HCT116 (cell line): ENCODE results near the gene DNAJC18. TPM values are rescaled to one million over a fixed set of nuclear protein-coding genes. Genes with fewer than 3 reads are reported as not detected.

Source experiments
- ATAC-seq: fragments of 200-7000 bp; cut with Tn5 transposase; 2 replicates; pipeline ENCODE4 v1.9.1; 2020; ENCODE audit warnings: mild to moderate bottlenecking, moderate library complexity
- BruUV-seq: library from RNA; stranded (reverse); fragments of 400-500 nt; replicated peaks from 2 replicates; lab custom pipeline; 2021; lab: Mats Ljungman, UMichigan
- CTCF ChIA-PET: fragments of 300-600 bp; sonication (Branson Sonifier 250); formaldehyde crosslinking; loops from one replicate; lab custom pipeline; 2021; ENCODE audit warnings: antibody characterized with exemption; lab: Charles Lee
- POLR2A ChIA-PET: fragments of 300-600, 350-600 bp; sonication (Branson Sonifier 250); formaldehyde crosslinking; loops from one replicate; lab custom pipeline; 2021; ENCODE audit warnings: antibody characterized with exemption; lab: Charles Lee
- RAD21 ChIA-PET, 2 experiments: fragments of 300-600 bp; sonication (Branson Sonifier 250); formaldehyde crosslinking; loops; one replicate each; lab custom pipeline; 2023; ENCODE audit warnings: low total read pairs in 2 of 2; ENCODE audit not compliant: uncharacterized antibody in 2 of 2, unreplicated experiment in 2 of 2, low non-redundant PET in 1 of 2; lab: Charles Lee
- DNase-seq: peaks from one replicate; pipeline ENCODE4 v3.0.0-alpha.2; 2010; ENCODE audit warnings: low read depth, low spot score
- H2AFZ ChIP-seq: fragments of 200-600 bp; shearing (Covaris generic), sonication (generic); 2 replicates; pipeline ENCODE4 v1.6.1; 2017; ENCODE audit warnings: low read depth, mixed run types, mixed read lengths, antibody characterized with exemption, low read length; ENCODE audit not compliant: poor library complexity, severe bottlenecking
- H3K27ac ChIP-seq: 2 replicates; pipeline ENCODE4 v1.5.1; 2012; ENCODE audit warnings: low read depth, low read length
- H3K27me3 ChIP-seq: fragments of 200-600 bp; sonication (generic); 2 replicates; pipeline ENCODE4 v1.6.1; 2016; ENCODE audit warnings: mixed run types, low read length, mixed read lengths; ENCODE audit not compliant: insufficient read depth
- H3K36me3 ChIP-seq, 2 experiments: fragments of 200-500 bp in 1 of 2; fragments of 200-600 bp in 1 of 2; sonication (Bioruptor generic) in 1 of 2; sonication (generic) in 1 of 2; 2 replicates each; pipeline versions ENCODE4 v1.5.1 to v1.6.1; 2014 to 2016; ENCODE audit warnings: low read length in 2 of 2, inconsistent platforms in 1 of 2, mixed read lengths in 1 of 2, mixed run types in 1 of 2; ENCODE audit not compliant: insufficient read depth in 2 of 2, control insufficient read depth in 1 of 2
- H3K4me1 ChIP-seq, 2 experiments: fragments of 200-600 bp in 1 of 2; sonication (generic) in 1 of 2; 2 replicates each; pipeline versions ENCODE4 v1.5.1 to v1.6.1; 2012 to 2017; ENCODE audit warnings: low read length in 2 of 2, inconsistent platforms in 1 of 2, mild to moderate bottlenecking in 1 of 2, mixed read lengths in 1 of 2, mixed run types in 1 of 2, moderate library complexity in 1 of 2; ENCODE audit not compliant: insufficient read depth in 2 of 2, control insufficient read depth in 1 of 2
- H3K4me2 ChIP-seq: fragments of 200-600 bp; sonication (generic); 2 replicates; pipeline ENCODE4 v1.6.1; 2017; ENCODE audit warnings: mixed run types, low read length, mixed read lengths
- H3K4me3 ChIP-seq, 2 experiments: fragments of 200-600 bp in 1 of 2; sonication (generic) in 1 of 2; replicated peaks in 1 of 2; 2 replicates each; pipeline ENCODE4 v1.5.1; 2011 to 2016; ENCODE audit warnings: low read length in 2 of 2, control low read depth in 1 of 2, low read depth in 1 of 2, mild to moderate bottlenecking in 1 of 2, mixed read lengths in 1 of 2, mixed run types in 1 of 2
- H3K79me2 ChIP-seq: fragments of 200-600 bp; sonication (generic); 2 replicates; pipeline ENCODE4 v1.6.1; 2017; ENCODE audit warnings: mild to moderate bottlenecking, mixed run types, low read length, moderate library complexity, mixed read lengths; ENCODE audit not compliant: insufficient read depth
- H3K9ac ChIP-seq: fragments of 200-600 bp; sonication (generic); 2 replicates; pipeline ENCODE4 v1.6.1; 2016; ENCODE audit warnings: low read length, mixed read lengths
- H3K9me2 ChIP-seq: fragments of 200-600 bp; sonication (generic), shearing (Covaris generic); 2 replicates; pipeline ENCODE4 v1.6.1; 2017; ENCODE audit warnings: mixed run types, mild to moderate bottlenecking, moderate library complexity; ENCODE audit not compliant: insufficient read depth
- H3K9me3 ChIP-seq, 2 experiments: fragments of 200-500 bp in 1 of 2; fragments of 200-600 bp in 1 of 2; sonication (Bioruptor generic) in 1 of 2; sonication (generic) in 1 of 2; 2 replicates each; pipeline ENCODE4 v1.6.1; 2014 to 2017; ENCODE audit warnings: low read length in 2 of 2, mixed read lengths in 2 of 2, inconsistent platforms in 1 of 2, low read depth in 1 of 2, mild to moderate bottlenecking in 1 of 2, mixed run types in 1 of 2, moderate library complexity in 1 of 2; ENCODE audit not compliant: control insufficient read depth in 1 of 2, insufficient read depth in 1 of 2
- H4K20me1 ChIP-seq: fragments of 200-600 bp; sonication (generic), shearing (Covaris generic); 2 replicates; pipeline ENCODE4 v1.6.1; 2017; ENCODE audit warnings: mixed run types, mild to moderate bottlenecking, moderate library complexity; ENCODE audit not compliant: insufficient read depth
- CEBPB ChIP-seq: IDR thresholded peaks from 2 replicates; pipeline ENCODE4 v1.6.1; 2012; ENCODE audit warnings: low read depth
- CTCF ChIP-seq, 3 experiments: fragments of 200-600 bp in 1 of 3; sonication (generic) in 1 of 3; IDR thresholded peaks in 2 of 3; conservative IDR thresholded peaks in 1 of 3; 2 replicates each; pipeline ENCODE4 v1.5.1; 2012 to 2017; ENCODE audit warnings: low read depth in 2 of 3, low read length in 2 of 3, antibody characterized with exemption in 1 of 3, borderline replicate concordance in 1 of 3, control low read depth in 1 of 3, mild to moderate bottlenecking in 1 of 3, mixed read lengths in 1 of 3, mixed run types in 1 of 3, moderate library complexity in 1 of 3; ENCODE audit not compliant: insufficient read depth in 1 of 3
- EGR1 ChIP-seq: IDR thresholded peaks from 2 replicates; pipeline ENCODE4 v1.6.1; 2012; ENCODE audit warnings: low read depth
- ELF1 ChIP-seq: IDR thresholded peaks from 2 replicates; pipeline ENCODE4 v1.6.1; 2012; ENCODE audit warnings: low read depth, borderline replicate concordance
- EZH2 ChIP-seq: fragments of 200-600 bp; sonication (generic); IDR thresholded peaks from 2 replicates; pipeline ENCODE4 v1.6.1; 2017; ENCODE audit warnings: antibody characterized with exemption, mixed run types
- EZH2phosphoT487 ChIP-seq: fragments of 200-600 bp; IDR thresholded peaks from 2 replicates; pipeline ENCODE4 v1.6.1; 2018; ENCODE audit warnings: antibody characterized with exemption, borderline replicate concordance
- FOSL1 ChIP-seq: IDR thresholded peaks from 2 replicates; pipeline ENCODE4 v1.6.1; 2012; ENCODE audit warnings: low read depth
- MAX ChIP-seq: IDR thresholded peaks from 2 replicates; pipeline ENCODE4 v1.6.1; 2012
- POLR2A ChIP-seq: IDR thresholded peaks from 2 replicates; pipeline ENCODE4 v1.7.0; 2011; ENCODE audit warnings: borderline replicate concordance; ENCODE audit not compliant: insufficient read depth, insufficient read length; ENCODE audit errors: extremely low read depth
- POLR2AphosphoS5 ChIP-seq: IDR thresholded peaks from 2 replicates; pipeline ENCODE4 v1.6.1; 2011; ENCODE audit warnings: mild to moderate bottlenecking, low read depth, low read length, moderate library complexity
- RAD21 ChIP-seq: IDR thresholded peaks from 2 replicates; pipeline ENCODE4 v1.6.1; 2012; ENCODE audit warnings: low read depth, mild to moderate bottlenecking
- SIN3A ChIP-seq: IDR thresholded peaks from 2 replicates; pipeline ENCODE4 v1.6.1; 2012; ENCODE audit warnings: low read depth
- SP1 ChIP-seq: IDR thresholded peaks from 2 replicates; pipeline ENCODE4 v1.6.1; 2012; ENCODE audit warnings: low read depth
- SRF ChIP-seq: IDR thresholded peaks from 2 replicates; pipeline ENCODE4 v1.6.1; 2012; ENCODE audit warnings: low read depth
- TCF7L2 ChIP-seq: IDR thresholded peaks from 2 replicates; pipeline ENCODE4 v1.7.0; 2011; ENCODE audit warnings: borderline replicate concordance, inconsistent platforms; ENCODE audit not compliant: insufficient read depth, insufficient read length; ENCODE audit errors: extremely low read depth
- YY1 ChIP-seq: IDR thresholded peaks from 2 replicates; pipeline ENCODE4 v1.6.1; 2011; ENCODE audit warnings: low read length, low read depth, moderate library complexity, mild to moderate bottlenecking; ENCODE audit not compliant: insufficient replicate concordance; ENCODE audit errors: extremely low read depth
- ZFX ChIP-seq: fragments of 450-650 bp; IDR thresholded peaks from 2 replicates; pipeline ENCODE4 v1.6.1; 2017
- ZNF274 ChIP-seq: fragments of 200-500 bp; sonication (Bioruptor generic); IDR thresholded peaks from 2 replicates; pipeline ENCODE4 v1.6.1; 2014; ENCODE audit warnings: mild to moderate bottlenecking, low read depth, low read length, inconsistent platforms
- intact Hi-C: fragments of 100-400 bp; cut with micrococcal nuclease; formaldehyde crosslinking; loops from 2 replicates; pipeline ENCODE4 v1.10.0; 2022
- total RNA-seq: library from RNA; stranded (reverse); gene quantifications from one replicate; pipeline ENCODE4 v1.2.1, GENCODE V29; 2021; ENCODE audit not compliant: unreplicated experiment

Gene DNAJC18
- total RNA-seq, 1 experiment from 2014 or later: 5.7 TPM

- no peak for ATAC-seq
- H3K9me3 ChIP-seq: no peaks in the 10 kb centered on the region
- peaks cover 11 to 24% of the 10 kb centered on the region in 2 experiments for H3K4me1 ChIP-seq
- no peak overlapping the region for H2AFZ ChIP-seq
- RAD21 ChIA-PET: no interaction called here
- no peaks in the 10 kb centered on the region for H3K36me3 ChIP-seq
- DNase-seq: no peak
- no peak overlapping the region for H3K4me2 ChIP-seq
- POLR2A ChIA-PET: no interaction called here
- CTCF ChIA-PET: interaction anchor here (1.3 kb wide), 1 partner anchor 9 kb away, joined by 10 read pairs; no protein-coding TSS in a partner anchor
- H3K4me3 ChIP-seq: no peak overlapping the region
- no TSS peak for BruUV-seq
- no peaks in the 10 kb centered on the region for H3K9me2 ChIP-seq
- intact Hi-C loops: no loop called here
- no peaks in the 10 kb centered on the region for H4K20me1 ChIP-seq
- H3K9ac ChIP-seq: no peak overlapping the region
- H3K27me3 ChIP-seq: no peaks in the 10 kb centered on the region
- no peaks in the 10 kb centered on the region for H3K79me2 ChIP-seq
- TF ChIP-seq CEBPB: no peak
- no peak for TF ChIP-seq ZFX
- no peak for TF ChIP-seq SIN3A
- no peak for TF ChIP-seq ELF1
- no peak for TF ChIP-seq TCF7L2
- no peak for TF ChIP-seq MAX
- no peak overlapping the region for H3K27ac ChIP-seq
Observed at GRCh38 chr5:139401546-139401945, 37.8 kb downstream of the DNAJC18 start.

GRCh38 chr5:139399501-139400121 is 39.7 kb downstream of the DNAJC18 start:
- H2AFZ ChIP-seq: no peak overlapping the region
- H3K27me3 ChIP-seq: no peaks in the 10 kb centered on the region
- H3K9me3 ChIP-seq: no peaks in the 10 kb centered on the region
- H3K4me3 ChIP-seq: no peak overlapping the region
- TF ChIP-seq EZH2phosphoT487 (no peak), EZH2 (no peak), SRF (no peak), TCF7L2 (no peak), SP1 (no peak), SIN3A (no peak), RAD21 (no peak), CTCF (IDR thresholded peaks at IDR 0.05 in 2 of 3, conservative IDR thresholded peaks at IDR 0.05 in 1 of 3; ENCODE audit: borderline replicate concordance in 1 of 3, insufficient read depth in 1 of 3, low read depth in 2 of 3, low read length in 2 of 3) (no peak), ELF1 (no peak), YY1 (no peak), ZNF274 (no peak), MAX (no peak), EGR1 (no peak), POLR2AphosphoS5 (no peak), POLR2A (no peak), FOSL1 (no peak)
- ATAC-seq: no peak
- H3K27ac ChIP-seq: no peak overlapping the region
- DNase-seq: no peak
- POLR2A ChIA-PET: no interaction called here
- RAD21 ChIA-PET: no interaction called here
- H3K9me2 ChIP-seq: no peaks in the 10 kb centered on the region
- BruUV-seq: no TSS peak
- peaks cover 10 to 36% of the 10 kb centered on the region in 2 experiments for H3K4me1 ChIP-seq
- H3K79me2 ChIP-seq: no peaks in the 10 kb centered on the region
- no peaks in the 10 kb centered on the region for H3K36me3 ChIP-seq
- H3K4me2 ChIP-seq: no peak overlapping the region
- no peaks in the 10 kb centered on the region for H4K20me1 ChIP-seq
- intact Hi-C loops: no loop called here
- CTCF ChIA-PET: no interaction called here
- H3K9ac ChIP-seq: no peak overlapping the region
